Breast epithelium (tissue), 4 donors: ENCODE measurements around the gene CCDC148. TPM values are rescaled to one million over a fixed set of nuclear protein-coding genes. Genes with fewer than 3 reads are reported as not detected.
"Not testable (repeated sequence)": the region's sequence is repeated elsewhere in the genome, so short reads cannot be mapped to it uniquely, and the experiment has no call there.

Experiments
- DNase-seq, 2 donors: peaks; one replicate each; pipeline ENCODE4 v3.0.0-alpha.2; 2019; ENCODE audit warnings: low spot score in 2 of 2
- H3K27ac ChIP-seq, 2 donors: fragments of 200-600 bp; sonication (generic) in 1 of 2; one replicate each; pipeline ENCODE4 v1.5.1; 2016 to 2019; ENCODE audit warnings: mild to moderate bottlenecking in 1 of 2
- H3K27me3 ChIP-seq, 2 donors: fragments of 200-600 bp; sonication (generic) in 1 of 2; one replicate each; pipeline versions ENCODE4 v1.5.1 to v1.6.0; 2017 to 2019; ENCODE audit warnings: control low read depth in 1 of 2, mild to moderate bottlenecking in 1 of 2
- H3K36me3 ChIP-seq: fragments of 200-600 bp; one replicate; pipeline ENCODE4 v1.5.1; 2019
- H3K4me1 ChIP-seq, 2 donors: fragments of 200-600 bp; sonication (generic); one replicate each; pipeline ENCODE4 v1.5.1; 2016 to 2019; ENCODE audit warnings: control low read depth in 1 of 2
- H3K4me3 ChIP-seq, 3 donors: fragments of 200-600 bp; sonication (generic); 1 replicate in 2 of 3; 2 replicates in 1 of 3; pipeline ENCODE4 v1.5.1; 2016 to 2019; ENCODE audit warnings: mild to moderate bottlenecking in 3 of 3, moderate library complexity in 2 of 3
- H3K9me3 ChIP-seq, 2 donors: fragments of 200-600 bp; sonication (generic) in 1 of 2; one replicate each; pipeline ENCODE4 v1.5.1; 2016 to 2019; ENCODE audit warnings: control low read depth in 1 of 2
- POLR2A ChIP-seq: fragments of 450-650 bp; IDR thresholded peaks from one replicate; pipeline ENCODE4 v1.6.1; 2016; ENCODE audit warnings: antibody characterized with exemption, mild to moderate bottlenecking, moderate library complexity
- POLR2AphosphoS5 ChIP-seq, 3 donors: sonication (generic); formaldehyde crosslinking; IDR thresholded peaks; one replicate each; pipeline ENCODE4 v1.6.1; 2017; ENCODE audit warnings: antibody characterized with exemption in 3 of 3
- intact Hi-C: fragments of 100-400 bp; cut with DNase I; formaldehyde crosslinking; loops from one replicate; pipeline ENCODE4 v1.15.1; 2023; ENCODE audit warnings: low total_unique reads
- total RNA-seq, 3 donors: library from RNA; depleted of rRNA; stranded (reverse); fragments of >200 nt; gene quantifications; one replicate each; pipeline ENCODE4 v1.1.0, GENCODE V29; 2016
- TF ChIP-seq, protein P1 (sequence below), 3 donors: fragments of 450-650 bp; IDR thresholded peaks; one replicate each; pipeline ENCODE4 v1.5.1; 2016 to 2017; ENCODE audit warnings: antibody characterized with exemption in 3 of 3, mild to moderate bottlenecking in 3 of 3, moderate library complexity in 3 of 3

The CCDC148 gene
- total RNA-seq, 3 donors from 2014 or later = 1.4 to 9.8 (median 4.6) TPM

DNA sequence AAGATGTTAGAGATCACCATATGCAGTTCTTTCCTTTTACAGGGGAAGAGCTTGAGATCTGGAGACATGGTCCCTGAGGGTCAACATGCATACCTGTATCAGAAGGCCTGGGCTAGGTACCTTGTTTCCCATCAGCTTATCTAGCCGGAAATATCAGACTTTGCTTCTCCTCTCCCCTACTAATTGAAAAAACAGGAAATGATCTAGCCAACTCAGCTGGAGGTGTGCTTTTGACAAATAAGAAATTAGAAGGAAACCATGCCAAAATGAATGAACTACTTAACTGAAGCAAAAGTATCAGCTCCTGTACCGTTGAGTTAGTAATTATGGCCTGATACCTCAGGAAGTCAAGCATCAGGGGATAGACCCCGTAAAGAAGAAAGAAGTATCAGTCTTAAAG, 20.6 kb upstream of the CCDC148 start:
- Histone ChIP-seq H3K4me1 (no peaks in the 10 kb centered on the region), H3K36me3 (no peaks in the 10 kb centered on the region), H3K27ac (peak overlapping the region; percentile 41 to 64), H3K4me3 (no peak overlapping the region), H3K9me3 (no peaks in the 10 kb centered on the region), H3K27me3 (no peaks in the 10 kb centered on the region)
- no peak for TF ChIP-seq POLR2AphosphoS5 (IDR thresholded peaks at IDR 0.05)
- TF ChIP-seq, protein P1, sequence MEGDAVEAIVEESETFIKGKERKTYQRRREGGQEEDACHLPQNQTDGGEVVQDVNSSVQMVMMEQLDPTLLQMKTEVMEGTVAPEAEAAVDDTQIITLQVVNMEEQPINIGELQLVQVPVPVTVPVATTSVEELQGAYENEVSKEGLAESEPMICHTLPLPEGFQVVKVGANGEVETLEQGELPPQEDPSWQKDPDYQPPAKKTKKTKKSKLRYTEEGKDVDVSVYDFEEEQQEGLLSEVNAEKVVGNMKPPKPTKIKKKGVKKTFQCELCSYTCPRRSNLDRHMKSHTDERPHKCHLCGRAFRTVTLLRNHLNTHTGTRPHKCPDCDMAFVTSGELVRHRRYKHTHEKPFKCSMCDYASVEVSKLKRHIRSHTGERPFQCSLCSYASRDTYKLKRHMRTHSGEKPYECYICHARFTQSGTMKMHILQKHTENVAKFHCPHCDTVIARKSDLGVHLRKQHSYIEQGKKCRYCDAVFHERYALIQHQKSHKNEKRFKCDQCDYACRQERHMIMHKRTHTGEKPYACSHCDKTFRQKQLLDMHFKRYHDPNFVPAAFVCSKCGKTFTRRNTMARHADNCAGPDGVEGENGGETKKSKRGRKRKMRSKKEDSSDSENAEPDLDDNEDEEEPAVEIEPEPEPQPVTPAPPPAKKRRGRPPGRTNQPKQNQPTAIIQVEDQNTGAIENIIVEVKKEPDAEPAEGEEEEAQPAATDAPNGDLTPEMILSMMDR (IDR thresholded peaks at IDR 0.05) = no peak
- no peak for TF ChIP-seq POLR2A
- no peak for DNase-seq
- intact Hi-C loops = no loop called here

DNA sequence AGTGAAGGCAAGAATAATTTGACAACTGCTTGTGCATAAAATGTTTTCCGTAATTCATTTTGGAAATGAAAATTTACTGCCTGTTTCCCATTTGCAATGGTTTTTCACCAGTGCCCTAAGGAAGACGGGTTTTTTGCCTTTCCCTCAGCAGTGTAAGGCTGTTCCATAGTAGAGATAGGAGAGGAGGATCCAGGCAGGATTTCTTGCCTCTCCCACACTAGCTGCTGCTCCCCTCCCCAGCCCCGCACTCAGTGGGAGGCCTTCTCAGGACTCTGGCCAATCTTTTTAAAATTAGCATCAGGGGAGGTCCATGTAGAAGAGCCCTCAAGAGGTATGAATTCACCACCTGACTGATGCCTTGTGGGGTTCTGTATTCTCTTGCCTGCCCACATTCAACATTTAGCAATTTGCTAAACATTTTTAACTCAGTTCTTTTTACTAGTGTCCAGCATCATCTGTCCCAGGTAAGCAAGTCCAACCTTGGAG, 18.0 kb upstream of the CCDC148 start:
- H3K9me3 ChIP-seq, DNase-seq, intact Hi-C loops, H3K4me3 ChIP-seq, H3K36me3 ChIP-seq, H3K27me3 ChIP-seq, H3K27ac ChIP-seq, H3K4me1 ChIP-seq: not testable (repeated sequence)

DNA sequence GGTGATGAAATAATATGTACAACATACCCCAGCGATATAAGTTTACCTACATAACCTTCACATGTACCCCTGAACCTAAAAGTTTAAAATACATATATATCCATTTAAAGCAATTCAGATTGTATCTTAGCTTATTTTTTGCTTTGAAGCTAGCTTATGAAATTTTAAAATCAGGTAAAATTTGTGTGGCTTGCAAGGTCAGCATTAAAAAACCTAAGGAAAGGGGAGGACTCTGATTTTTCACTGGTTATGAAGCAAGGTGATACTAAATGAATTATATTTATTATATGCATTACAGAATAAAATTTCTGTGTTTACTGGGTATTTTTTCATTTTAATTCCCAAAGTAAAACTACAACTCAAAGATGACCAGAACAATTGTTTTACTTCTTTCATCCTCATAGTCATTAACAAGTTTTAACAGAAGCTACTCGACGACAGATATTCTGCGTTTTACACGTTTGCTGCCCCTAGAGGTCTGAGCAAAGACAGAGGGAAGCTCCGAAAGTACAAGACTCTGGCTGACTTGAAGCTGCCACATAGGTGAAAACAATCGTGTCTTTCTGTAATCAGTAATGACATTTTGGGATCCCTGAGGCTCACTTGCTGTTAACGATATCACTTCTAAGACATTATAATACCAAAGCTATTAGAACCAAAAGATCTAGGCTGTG, 17.3 kb upstream of the CCDC148 start:
- DNase-seq = no peak
- intact Hi-C loops = no loop called here
- no peaks in the 10 kb centered on the region for H3K36me3 ChIP-seq
- TF ChIP-seq POLR2A = no peak
- TF ChIP-seq POLR2AphosphoS5 (IDR thresholded peaks at IDR 0.05) = no peak
- TF ChIP-seq, protein P1 (IDR thresholded peaks at IDR 0.05) = no peak
- H3K27me3 ChIP-seq = no peaks in the 10 kb centered on the region
- no peak overlapping the region for H3K4me3 ChIP-seq
- H3K27ac ChIP-seq = no peak overlapping the region
- no peaks in the 10 kb centered on the region for H3K4me1 ChIP-seq
- no peaks in the 10 kb centered on the region for H3K9me3 ChIP-seq

DNA sequence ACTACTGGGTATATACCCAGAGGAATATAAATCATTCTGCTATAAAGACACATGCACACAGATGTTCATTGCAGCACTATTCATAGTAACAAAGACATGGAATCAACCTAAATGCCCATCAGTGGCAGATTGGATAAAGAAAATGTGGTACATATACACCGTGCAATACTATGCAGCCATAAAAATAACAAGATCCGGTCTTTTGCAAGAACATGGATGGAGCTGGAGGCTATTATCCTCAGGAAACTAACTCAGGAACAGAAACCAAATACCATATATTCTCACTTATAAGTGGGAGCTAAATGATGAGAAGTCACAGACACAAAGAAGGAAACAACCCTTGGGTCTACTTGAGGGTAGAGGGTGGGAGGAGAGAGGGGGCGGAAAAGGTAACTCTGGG, 16.7 kb upstream of the CCDC148 start:
- H3K9me3 ChIP-seq, intact Hi-C loops, H3K4me1 ChIP-seq, H3K36me3 ChIP-seq, H3K27ac ChIP-seq, H3K4me3 ChIP-seq, H3K27me3 ChIP-seq, DNase-seq: not testable (repeated sequence)

DNA sequence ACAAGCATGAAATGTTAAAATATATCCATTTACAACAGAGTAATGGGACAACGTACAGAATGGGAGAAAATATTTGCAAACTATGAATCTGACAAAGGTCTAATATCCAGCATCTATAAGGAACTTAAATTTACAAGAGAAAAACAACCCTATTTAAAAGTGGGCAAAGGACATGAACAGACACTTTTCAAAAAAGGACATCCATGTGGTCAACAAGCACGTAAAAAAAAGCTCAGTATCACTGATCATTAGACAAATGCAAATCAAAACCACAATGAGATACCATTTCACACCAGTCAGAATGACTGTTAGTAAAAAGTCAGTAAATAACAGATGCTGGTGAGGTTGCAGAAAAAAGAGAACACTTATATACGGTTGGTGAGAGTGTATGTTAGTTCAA, 16.3 kb upstream of the CCDC148 start:
- H3K9me3 ChIP-seq, H3K27ac ChIP-seq, DNase-seq, H3K27me3 ChIP-seq, H3K36me3 ChIP-seq, H3K4me3 ChIP-seq, H3K4me1 ChIP-seq, intact Hi-C loops: not testable (repeated sequence)

DNA sequence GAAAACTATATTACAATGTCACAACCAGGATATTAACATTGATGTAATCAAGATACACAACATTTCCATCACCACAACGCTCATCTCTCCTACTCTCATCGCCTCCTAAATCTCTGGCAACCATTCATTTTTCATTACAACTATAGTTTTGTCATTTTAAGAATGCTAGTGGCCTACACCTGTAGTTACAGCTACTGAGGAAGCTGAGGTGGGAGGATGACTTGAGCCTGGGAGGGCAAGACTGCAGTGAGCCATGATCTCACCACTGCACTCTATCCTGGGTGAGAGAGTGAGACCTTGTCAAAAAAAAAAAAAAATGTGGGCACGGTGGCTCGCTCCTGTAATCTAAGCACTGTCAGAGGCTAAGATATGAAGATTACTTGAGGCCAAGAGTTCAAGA, 10.7 kb upstream of the CCDC148 start:
- TF ChIP-seq POLR2A (no peak), POLR2AphosphoS5 (IDR thresholded peaks at IDR 0.05) (no peak)
- TF ChIP-seq, protein P1 (IDR thresholded peaks at IDR 0.05) = no peak
- H3K27ac ChIP-seq = no peak overlapping the region
- H3K9me3 ChIP-seq = no peaks in the 10 kb centered on the region
- no peak overlapping the region for H3K4me3 ChIP-seq
- H3K4me1 ChIP-seq = peaks cover 0 to 7% of the 10 kb centered on the region in 2 donors
- H3K27me3 ChIP-seq = no peaks in the 10 kb centered on the region
- no peak for DNase-seq
- no peaks in the 10 kb centered on the region for H3K36me3 ChIP-seq
- intact Hi-C loops = no loop called here
